Measurements from ENCODE around the gene OSM.

GRCh38 chr22:30214703-30215407 lies 51.8 kb downstream of the OSM start:
- TF ChIP-seq CTCF (optimal IDR thresholded peaks at IDR 0.05 in 1 of 3, IDR thresholded peaks at IDR 0.05 in 1 of 3, conservative IDR thresholded peaks at IDR 0.05 in 1 of 3; ENCODE audit: extremely low read depth in 1 of 3, insufficient read depth in 2 of 3, low read length in 3 of 3) (no peak), EZH2 (IDR thresholded peaks at IDR 0.05; ENCODE audit: low read length) (no peak)
